ENCODE results near the gene B3GALT6.
"Not testable (repeated sequence)": the region's sequence is repeated elsewhere in the genome, so short reads cannot be mapped to it uniquely, and the experiment has no call there.

Gene B3GALT6

DNA sequence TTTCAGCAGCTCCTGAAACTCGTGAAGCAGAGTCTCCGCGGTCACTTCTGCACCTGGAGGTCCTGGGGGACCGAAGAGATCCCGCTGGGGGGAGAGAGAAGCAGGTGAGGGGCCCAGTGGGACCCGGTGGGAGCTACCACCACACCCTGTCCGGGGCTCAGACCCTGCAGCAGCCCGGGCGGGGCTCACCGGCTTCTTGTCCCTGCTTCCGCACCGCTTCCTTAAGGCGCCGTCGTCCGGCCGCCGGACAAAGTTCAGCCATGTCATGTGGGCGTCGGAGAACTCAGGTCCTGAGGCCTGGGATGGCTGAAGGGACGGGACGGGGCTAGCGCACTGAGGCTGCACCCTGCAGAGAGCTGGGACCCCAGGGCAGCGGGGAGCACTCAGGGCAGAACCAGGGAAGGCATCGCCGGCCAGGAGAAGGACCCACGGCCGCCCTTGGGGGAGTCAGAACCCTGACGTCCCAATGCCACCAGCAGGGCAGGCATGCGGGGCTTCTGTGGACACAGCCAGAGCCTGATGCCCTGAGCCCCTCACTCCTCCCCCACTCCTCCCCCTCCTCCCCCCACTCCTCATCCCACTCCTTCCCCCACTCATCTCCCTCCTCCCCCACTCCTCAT is 12.3 kb downstream of the B3GALT6 start:
- no peak for DNase-seq (ENCODE audit: low spot score)

DNA sequence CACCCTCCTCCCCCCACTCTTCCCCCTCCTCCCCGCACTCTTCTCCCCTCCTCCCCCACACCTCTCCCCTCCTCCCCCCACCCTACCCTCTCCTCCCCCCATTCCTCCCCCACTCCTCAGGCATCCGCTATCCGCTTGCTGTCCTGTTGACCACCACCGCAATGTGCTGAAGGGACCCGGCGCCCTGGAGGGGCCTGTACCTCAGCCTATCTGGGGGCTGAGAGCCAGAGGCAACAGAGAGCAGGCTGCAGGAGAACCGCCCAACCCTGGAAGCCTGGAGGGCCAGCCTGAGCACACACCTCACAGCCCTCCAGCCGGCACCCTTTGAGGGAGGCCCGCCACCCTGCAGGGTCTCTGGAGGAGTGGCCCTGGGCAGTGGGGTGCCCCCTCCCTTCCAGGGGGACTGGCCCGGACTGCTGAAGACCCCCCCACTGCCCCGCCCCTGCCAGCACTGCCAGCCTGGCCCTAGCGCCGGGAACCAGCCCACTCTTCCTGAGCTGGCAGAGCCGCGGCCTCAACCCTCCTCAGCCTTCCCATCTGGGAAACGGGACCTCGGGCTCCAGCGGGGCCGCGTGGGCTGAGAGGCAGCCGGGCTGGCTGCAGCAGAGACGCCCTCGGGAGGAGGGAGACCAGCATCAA is 13.3 kb downstream of the B3GALT6 start:
- DNase-seq (ENCODE audit: low spot score): no peak

DNA sequence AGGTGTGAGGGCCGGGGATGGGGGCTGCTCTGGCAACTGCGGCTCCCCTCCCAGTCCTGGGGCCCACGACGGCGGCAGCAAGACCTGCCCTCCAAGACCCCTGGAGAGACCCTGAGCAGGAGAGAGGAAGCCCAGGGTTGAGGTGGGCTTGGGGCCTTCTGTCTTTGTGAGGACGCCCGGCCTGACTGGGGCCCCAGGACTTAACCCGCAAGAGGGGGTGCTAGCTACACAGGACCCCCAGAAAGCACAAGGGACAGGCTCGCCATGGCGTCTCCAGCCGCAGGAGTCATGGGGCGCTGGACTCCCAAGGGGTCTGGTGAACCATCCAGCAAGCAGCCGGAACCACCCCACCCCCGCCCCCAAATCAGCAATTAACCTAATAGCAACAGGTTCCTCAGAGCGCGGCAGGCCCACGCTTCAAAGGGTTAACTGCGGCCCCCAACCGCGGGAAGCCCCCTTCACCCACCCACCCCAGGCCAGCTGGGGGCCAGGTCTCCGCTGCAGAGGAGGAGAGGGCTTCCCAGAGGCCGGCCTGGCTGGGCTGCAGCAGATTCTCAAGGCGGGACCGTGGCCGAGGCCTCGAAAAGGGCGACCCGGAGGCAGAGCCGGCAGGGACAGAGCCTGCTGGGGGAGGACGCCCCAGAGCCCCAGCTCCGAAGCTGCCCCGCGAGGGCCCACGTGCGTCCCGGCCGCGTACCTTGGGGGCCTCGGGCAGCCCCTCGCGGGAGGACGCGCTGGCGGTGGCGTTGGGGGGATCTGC is 14.0 kb downstream of the B3GALT6 start:
- no peak for DNase-seq (ENCODE audit: low spot score)

GRCh38 chr1:1246577-1247340 is 14.7 kb downstream of the B3GALT6 start, which contains the start of gene C1QTNF12:
C1QTNF12 (minus strand) TSS chr1:1246722; CDS start chr1:1246690, 32 bp downstream.
- DNase-seq (ENCODE audit: low spot score): no peak

GRCh38 chr1:1247341-1247913 is 15.4 kb downstream of the B3GALT6 start:
- no peak for DNase-seq (ENCODE audit: low spot score)

GRCh38 chr1:1248009-1248913 is 16.2 kb downstream of the B3GALT6 start:
- not testable (repeated sequence) for DNase-seq (ENCODE audit: low spot score)

DNA sequence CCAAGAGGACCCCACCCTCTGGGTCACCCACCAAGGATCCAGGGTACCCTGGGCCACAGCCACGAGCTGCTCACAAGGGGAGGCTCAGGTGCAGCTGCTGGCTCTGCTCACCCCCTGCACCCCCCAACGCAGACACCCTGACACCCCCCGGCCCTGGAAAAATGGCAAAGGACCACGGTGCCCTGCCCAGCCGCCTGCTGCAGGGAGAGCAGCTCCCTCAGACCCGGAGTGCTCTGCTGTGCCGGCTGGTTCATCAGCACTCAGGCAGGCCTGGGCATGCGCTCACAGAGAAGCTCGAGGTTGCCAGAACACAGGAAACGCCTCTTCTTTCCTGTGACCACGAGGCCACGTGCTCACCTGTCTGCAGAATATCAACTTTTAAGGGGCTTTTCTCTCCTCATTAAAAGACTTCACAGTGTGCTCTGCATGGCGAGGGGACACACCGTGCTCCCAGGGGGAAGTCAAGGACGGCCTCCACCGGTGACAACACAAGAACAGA is 18.8 kb downstream of the B3GALT6 start:
- DNase-seq (ENCODE audit: low spot score): no peak

DNA sequence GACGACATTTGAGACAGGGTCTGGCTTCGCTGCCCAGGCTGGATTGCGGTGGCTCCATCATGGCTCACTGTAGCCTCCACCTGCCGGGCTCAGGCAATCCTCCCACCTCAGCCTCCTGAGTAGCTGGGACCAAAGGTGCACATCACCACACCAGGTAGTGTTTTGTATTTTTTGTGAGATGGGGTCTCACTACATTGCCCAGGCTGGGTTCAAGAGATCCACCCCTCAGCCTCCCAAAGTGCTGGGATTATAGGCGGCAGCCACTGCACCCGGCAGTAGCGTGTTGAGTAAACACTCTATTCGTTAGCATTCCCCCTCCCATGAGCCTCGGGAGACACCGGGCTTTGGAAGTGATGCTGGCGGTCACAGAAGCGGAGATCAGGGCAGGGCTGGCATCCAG is 21.3 kb downstream of the B3GALT6 start:
- DNase-seq (ENCODE audit: low spot score): no peak

GRCh38 chr1:1253972-1254666 is 22.1 kb downstream of the B3GALT6 start:
- no peak for DNase-seq (ENCODE audit: low spot score)

- DNase-seq (ENCODE audit: low spot score): no peak
These were observed 22.6 kb downstream of the B3GALT6 start for GRCh38 chr1:1254667-1254998.

DNA sequence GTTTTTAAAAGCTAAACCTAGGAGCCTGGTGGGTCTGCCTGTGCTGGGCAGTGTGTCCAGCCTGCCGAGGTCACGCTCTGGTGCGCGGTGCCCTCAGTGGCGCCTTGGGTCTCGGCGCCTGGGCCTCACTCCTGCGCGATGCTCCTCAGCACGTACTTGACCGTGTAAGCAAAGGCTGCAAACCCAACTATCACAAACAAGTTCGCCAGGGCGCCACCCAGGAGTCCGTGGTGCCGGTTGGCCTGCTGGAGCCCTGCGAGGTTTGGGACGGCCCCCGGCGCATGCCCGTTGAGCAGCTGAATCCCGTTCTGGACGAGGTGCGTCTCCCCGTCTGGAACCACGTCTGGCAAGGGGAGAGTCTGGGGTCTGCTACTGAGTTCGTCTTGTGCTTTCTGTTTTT is 23.0 kb downstream of the B3GALT6 start:
- no peak for DNase-seq (ENCODE audit: low spot score)

DNA sequence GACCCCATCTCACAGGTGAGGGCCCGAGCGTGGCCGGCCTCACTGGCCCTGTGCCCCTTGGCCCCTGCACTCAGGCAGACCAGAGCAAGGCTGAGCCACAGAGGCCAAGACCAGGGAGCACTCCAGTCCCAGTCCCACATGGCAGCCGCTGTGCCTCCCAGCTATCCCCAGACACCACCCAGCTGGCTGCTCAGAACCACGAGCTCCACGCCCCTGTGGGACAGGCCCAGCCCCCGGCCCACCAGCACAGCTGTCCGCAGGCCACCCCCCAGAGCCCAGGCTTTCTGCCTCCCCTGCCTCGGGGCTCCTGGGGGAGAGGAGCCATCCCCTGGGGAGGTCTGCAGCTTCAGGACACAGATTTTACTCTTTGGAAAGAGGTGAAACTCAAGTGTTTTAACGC is 23.6 kb downstream of the B3GALT6 start:
- no peak for DNase-seq (ENCODE audit: low spot score)

DNA sequence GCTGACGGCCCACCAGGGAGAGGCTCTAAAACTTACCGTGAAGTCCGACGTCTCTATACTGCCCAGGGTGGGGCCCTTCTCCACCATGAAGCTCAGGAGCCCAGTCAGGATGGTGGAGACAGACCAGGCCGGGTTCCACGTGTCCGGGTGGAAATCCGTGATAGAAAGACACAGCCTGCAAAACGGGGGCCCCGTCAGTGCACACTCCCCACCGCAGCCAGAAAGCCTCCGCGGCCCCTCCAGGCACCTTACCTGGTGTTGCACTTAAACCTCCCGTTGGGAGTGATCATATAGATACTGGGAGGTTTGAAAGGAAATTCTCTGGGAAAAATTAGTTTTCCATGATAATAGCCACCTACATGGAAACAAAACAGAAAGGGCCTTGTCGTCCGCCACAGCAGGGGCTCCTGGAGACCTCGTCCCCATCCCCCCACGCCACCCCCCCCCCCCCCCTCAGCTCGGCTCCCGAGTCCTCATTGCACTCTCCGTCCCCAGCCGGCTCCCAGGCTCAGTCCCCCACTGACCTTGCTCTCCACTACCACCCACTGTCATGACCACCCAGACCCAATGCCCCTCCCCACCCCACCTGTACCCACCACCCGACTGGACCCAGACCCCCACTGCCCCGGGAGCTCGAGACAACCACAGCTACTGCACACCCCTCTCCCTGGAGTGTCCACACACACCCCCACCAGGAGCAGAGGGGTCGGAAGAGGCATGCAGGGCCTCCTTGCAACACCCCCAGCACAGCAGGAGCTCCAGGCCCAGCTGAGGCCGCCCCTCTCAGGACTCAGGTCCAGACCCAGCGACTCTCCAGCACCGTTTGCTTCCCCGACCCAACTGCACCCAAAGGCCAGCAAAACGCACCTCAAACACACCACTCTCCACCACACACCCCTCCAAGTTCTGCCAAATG is 25.2 kb downstream of the B3GALT6 start:
- no peak for DNase-seq (ENCODE audit: low spot score)

GRCh38 chr1:1259119-1259488 is 27.1 kb downstream of the B3GALT6 start:
- DNase-seq (ENCODE audit: low spot score): no peak

GRCh38 chr1:1259540-1259939 is 27.5 kb downstream of the B3GALT6 start:
- no peak for DNase-seq (ENCODE audit: low spot score)

DNA sequence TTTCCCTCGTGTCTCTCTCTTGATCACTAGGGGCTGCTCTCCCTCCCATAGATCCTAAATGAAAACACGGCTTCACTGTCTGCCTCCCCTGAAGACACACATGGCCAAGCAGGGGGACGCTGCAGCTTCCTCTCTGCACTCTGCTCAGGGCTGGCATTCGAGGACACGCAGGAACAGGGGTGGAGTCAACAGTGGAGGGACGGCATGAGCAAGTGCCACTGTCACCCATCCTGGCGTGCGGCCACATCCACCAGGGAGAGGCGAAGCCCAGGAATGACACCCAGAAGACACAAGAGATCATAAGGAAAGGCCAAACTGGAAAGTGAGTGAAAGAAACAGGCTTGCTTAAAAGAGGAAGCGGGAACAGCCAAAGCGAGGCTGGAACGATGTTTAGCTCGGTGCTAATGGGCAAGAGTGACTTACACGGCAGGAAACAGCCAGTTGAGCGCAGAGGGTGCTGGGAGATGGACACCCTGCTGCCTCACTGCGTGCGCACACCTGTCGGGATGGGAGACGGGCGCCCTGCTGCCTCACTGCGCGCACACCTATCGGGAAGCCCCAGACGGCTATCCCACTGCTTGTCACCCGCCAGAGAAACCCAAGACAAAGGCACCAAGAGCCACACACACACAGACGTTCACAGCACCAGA is 28.0 kb downstream of the B3GALT6 start:
- DNase-seq (ENCODE audit: low spot score): no peak

GRCh38 chr1:1260843-1261560 is 29.0 kb downstream of the B3GALT6 start:
- DNase-seq (ENCODE audit: low spot score): no peak

- DNase-seq (ENCODE audit: low spot score): no peak
These were observed 30.0 kb downstream of the B3GALT6 start for GRCh38 chr1:1262071-1262470.

Data from GM03348 (cell line).